CD4-positive, alpha-beta T cell (primary cell): ENCODE data around the gene VTI1A. TPM values are rescaled to one million over a fixed set of nuclear protein-coding genes. Genes with fewer than 3 reads are reported as not detected.

Experiments
- ATAC-seq: fragments of 200-7000 bp; cut with Tn5 transposase; one replicate; pipeline ENCODE4 v1.10.0; 2022; ENCODE audit warnings: mild to moderate bottlenecking; ENCODE audit not compliant: poor library complexity
- CTCF ChIA-PET: fragments of 350-600 bp; sonication (Branson Sonifier 250); formaldehyde crosslinking; loops from one replicate; lab custom pipeline; 2021; ENCODE audit warnings: antibody characterized with exemption, inconsistent platforms; lab: Charles Lee
- POLR2A ChIA-PET: fragments of 350-600 bp; sonication (Branson Sonifier 250); formaldehyde crosslinking; loops from one replicate; lab custom pipeline; 2021; ENCODE audit warnings: antibody characterized with exemption, inconsistent platforms; lab: Charles Lee
- DNase-seq, 14 experiments: peaks; one replicate each; pipeline ENCODE4 v3.0.0-alpha.2; 2013 to 2020; ENCODE audit warnings: mixed read lengths in 2 of 14
- H3K27ac ChIP-seq, 2 donors: one replicate each; pipeline versions ENCODE4 v1.5.1 to v1.7.0; 2013; ENCODE audit warnings: low read length in 2 of 2, low read depth in 1 of 2, mild to moderate bottlenecking in 1 of 2
- H3K27me3 ChIP-seq, 2 experiments: 1 replicate in 1 of 2; 2 replicates in 1 of 2; pipeline versions ENCODE4 v1.6.1 to v1.7.0; 2013; ENCODE audit warnings: low read length in 2 of 2, control low read depth in 1 of 2, mild to moderate bottlenecking in 1 of 2, moderate library complexity in 1 of 2; ENCODE audit not compliant: insufficient read depth in 2 of 2, control insufficient read depth in 1 of 2
- H3K36me3 ChIP-seq: one replicate; pipeline ENCODE4 v1.6.1; 2013; ENCODE audit warnings: low read length, control low read depth; ENCODE audit not compliant: insufficient read depth
- H3K4me1 ChIP-seq: one replicate; pipeline ENCODE4 v1.6.1; 2013; ENCODE audit warnings: low read length, control low read depth; ENCODE audit not compliant: insufficient read depth
- H3K4me3 ChIP-seq: one replicate; pipeline ENCODE4 v1.5.1; 2013; ENCODE audit warnings: mild to moderate bottlenecking, low read length, moderate library complexity
- H3K9me3 ChIP-seq, 2 experiments: 1 replicate in 1 of 2; 2 replicates in 1 of 2; pipeline versions ENCODE4 v1.6.1 to v1.7.0; 2013; ENCODE audit warnings: low read length in 2 of 2, mild to moderate bottlenecking in 2 of 2, control low read depth in 1 of 2, moderate library complexity in 1 of 2; ENCODE audit not compliant: control insufficient read depth in 1 of 2, insufficient read depth in 1 of 2
- H3K27ac Mint-ChIP-seq: one replicate; pipeline ENCODE4 v1.8.0; 2020; ENCODE audit warnings: mixed read lengths
- H3K27me3 Mint-ChIP-seq: one replicate; pipeline ENCODE4 v1.8.0; 2021; ENCODE audit warnings: mixed read lengths
- H3K36me3 Mint-ChIP-seq: one replicate; pipeline ENCODE4 v1.8.0; 2021; ENCODE audit warnings: low read depth, mixed read lengths
- H3K4me1 Mint-ChIP-seq: one replicate; pipeline ENCODE4 v1.8.0; 2021; ENCODE audit warnings: low read depth, mixed read lengths
- H3K4me3 Mint-ChIP-seq: one replicate; pipeline ENCODE4 v1.8.0; 2020; ENCODE audit warnings: mild to moderate bottlenecking, mixed read lengths
- H3K9me3 Mint-ChIP-seq: one replicate; pipeline ENCODE4 v1.8.0; 2020; ENCODE audit warnings: mixed read lengths
- CTCF ChIP-seq: fragments of 200-600 bp; IDR thresholded peaks from one replicate; pipeline ENCODE4 v1.8.0; 2022; ENCODE audit warnings: antibody characterized with exemption, mild to moderate bottlenecking
- intact Hi-C, 2 experiments: fragments of 100-400 bp; cut with DNase I in 1 of 2; cut with micrococcal nuclease in 1 of 2; formaldehyde crosslinking; loops; one replicate each; pipeline versions ENCODE4 v1.15.1 to v1.9.0; 2023 to 2025; cut with DNase I, micrococcal nuclease
- total RNA-seq, 174 experiments: library from RNA in 2 of 174; stranded (reverse) in 2 of 174; gene quantifications; one replicate each; pipeline ENCODE4 v1.2.3 and lab custom pipeline; 2021 to 2026

Gene VTI1A
- total RNA-seq, 2 experiments from 2014 or later, result 54.5 to 56.5 TPM

- H3K27me3 ChIP-seq, result no peaks in the 10 kb centered on the region
- H3K9me3 ChIP-seq, result no peaks in the 10 kb centered on the region
- H3K36me3 ChIP-seq, result no peaks in the 10 kb centered on the region
- H3K27ac Mint-ChIP-seq, result no peak overlapping the region
- H3K4me1 Mint-ChIP-seq, result no peaks in the 10 kb centered on the region
- DNase-seq, result no peak
- CTCF ChIA-PET, result interaction anchor here (1.2 kb wide), 1 partner anchor 11 kb away, joined by 3 read pairs; no protein-coding TSS in a partner anchor
- peaks cover 24% of the 10 kb centered on the region for H3K36me3 Mint-ChIP-seq
- H3K4me1 ChIP-seq, result no peaks in the 10 kb centered on the region
- POLR2A ChIA-PET, result no interaction called here
- H3K27me3 Mint-ChIP-seq, result no peaks in the 10 kb centered on the region
- no peak for TF ChIP-seq CTCF
- no peak overlapping the region for H3K27ac ChIP-seq
- no peak overlapping the region for H3K4me3 ChIP-seq
- intact Hi-C loops, result no loop called here
- no peaks in the 10 kb centered on the region for H3K9me3 Mint-ChIP-seq
- no peak overlapping the region for H3K4me3 Mint-ChIP-seq
- no peak for ATAC-seq
Measured at GRCh38 chr10:112756235-112756527, 309.2 kb downstream of the VTI1A start.

GRCh38 chr10:112758961-112759360 lies 311.9 kb downstream of the VTI1A start:
- Histone ChIP-seq H3K9me3 (no peaks in the 10 kb centered on the region), H3K4me1 (no peaks in the 10 kb centered on the region), H3K4me3 (no peak overlapping the region), H3K27me3 (no peaks in the 10 kb centered on the region), H3K27ac (no peak overlapping the region), H3K36me3 (no peaks in the 10 kb centered on the region)
- POLR2A ChIA-PET, result no interaction called here
- no peak for ATAC-seq
- Mint-ChIP-seq H3K9me3 (no peaks in the 10 kb centered on the region), H3K4me3 (no peak overlapping the region), H3K27me3 (no peaks in the 10 kb centered on the region), H3K4me1 (no peaks in the 10 kb centered on the region), H3K27ac (no peak overlapping the region), H3K36me3 (peaks cover 18% of the 10 kb centered on the region)
- CTCF ChIA-PET, result no interaction called here
- no peak for TF ChIP-seq CTCF
- no peak for DNase-seq
- intact Hi-C loops, result no loop called here

- Histone ChIP-seq H3K36me3 (no peaks in the 10 kb centered on the region), H3K4me1 (no peaks in the 10 kb centered on the region), H3K9me3 (no peaks in the 10 kb centered on the region), H3K27me3 (no peaks in the 10 kb centered on the region), H3K27ac (no peak overlapping the region), H3K4me3 (no peak overlapping the region)
- no peak for ATAC-seq
- Mint-ChIP-seq H3K27me3 (no peaks in the 10 kb centered on the region), H3K27ac (no peak overlapping the region), H3K36me3 (peaks cover 13% of the 10 kb centered on the region), H3K4me1 (no peaks in the 10 kb centered on the region), H3K4me3 (no peak overlapping the region), H3K9me3 (no peaks in the 10 kb centered on the region)
- no peak for DNase-seq
- intact Hi-C loops, result no loop called here
- ChIA-PET POLR2A (no interaction called here), CTCF (no interaction called here)
- TF ChIP-seq CTCF, result no peak
Measured at GRCh38 chr10:112759496-112759895, 312.5 kb downstream of the VTI1A start.
